GM21381 (cell line): ENCODE results near the gene TMEM132D.
"Not testable (repeated sequence)": the region's sequence is repeated elsewhere in the genome, so short reads cannot be mapped to it uniquely, and the experiment has no call there.

Experiments used
- ATAC-seq: cut with Tn5 transposase; IDR thresholded peaks from one replicate; pipeline ENCODE4 v1.9.1; 2021; ENCODE audit warnings: mild to moderate bottlenecking, moderate library complexity; ENCODE audit not compliant: unreplicated experiment

TMEM132D gene

DNA sequence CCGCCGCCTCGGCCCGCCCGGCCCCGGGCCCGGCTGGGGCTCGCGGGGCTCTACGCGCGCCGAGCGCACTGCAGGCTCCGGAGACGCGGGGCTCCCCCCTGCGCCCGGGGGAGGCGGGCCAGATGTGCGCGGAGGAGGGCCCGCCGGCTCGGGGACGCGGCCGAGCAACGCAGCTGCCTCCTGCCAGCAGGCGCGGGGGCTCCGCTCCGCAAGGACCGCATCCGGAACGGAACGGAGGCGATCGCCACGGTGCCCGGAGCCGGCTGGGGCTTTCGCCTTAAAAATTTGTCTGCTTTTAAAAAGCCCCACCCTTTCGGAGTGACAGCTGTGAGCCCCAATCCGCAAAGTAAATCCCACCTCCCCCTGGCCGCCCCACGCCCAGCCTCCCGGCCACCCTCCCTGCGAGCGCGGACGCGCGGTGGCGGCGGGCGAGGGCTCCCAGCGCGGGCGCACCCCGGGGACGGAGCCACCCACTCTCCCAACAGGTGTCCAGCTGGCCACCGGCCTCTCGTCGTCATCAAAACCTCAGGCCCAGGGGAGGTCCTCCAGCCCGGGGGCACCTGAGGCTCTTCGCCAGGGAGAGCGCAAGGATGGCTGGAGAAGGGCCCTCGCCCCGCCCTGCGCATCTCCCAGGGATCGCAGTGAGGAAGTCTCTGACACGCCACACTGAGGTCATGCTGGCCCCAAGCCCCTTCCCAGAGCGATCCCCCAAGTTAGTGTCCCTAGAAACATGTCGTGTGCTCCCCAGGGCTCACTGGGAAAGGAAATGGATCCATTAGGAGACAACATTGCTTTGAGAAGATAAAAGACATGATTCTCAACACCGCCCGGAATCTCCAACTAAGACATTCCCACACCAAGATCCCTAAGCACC lies at the start of gene TMEM132D:
TSS of gene TMEM132D (minus strand) at position 70 of the 874 bp plus-strand sequence.
- no peak for ATAC-seq

DNA sequence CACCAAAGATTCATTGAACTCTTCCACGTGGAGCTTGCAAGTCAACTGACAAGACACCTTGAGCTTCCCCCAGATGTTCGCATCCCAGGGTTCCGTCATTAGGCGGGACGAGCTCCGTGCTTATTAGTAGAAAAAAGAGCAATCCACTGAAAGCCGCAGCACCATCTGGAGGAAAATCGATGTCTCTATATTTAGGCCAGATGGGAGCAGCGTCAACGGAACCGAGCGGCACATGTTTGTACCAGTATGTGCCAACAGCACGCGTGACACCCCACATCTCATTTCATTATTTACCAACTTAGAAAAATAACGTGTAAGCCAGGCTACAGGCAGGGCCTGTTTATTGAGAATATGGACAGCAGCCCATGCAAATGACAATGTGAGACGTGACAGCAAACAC lies 45.8 kb upstream of the TMEM132D start:
- ATAC-seq: no peak

DNA sequence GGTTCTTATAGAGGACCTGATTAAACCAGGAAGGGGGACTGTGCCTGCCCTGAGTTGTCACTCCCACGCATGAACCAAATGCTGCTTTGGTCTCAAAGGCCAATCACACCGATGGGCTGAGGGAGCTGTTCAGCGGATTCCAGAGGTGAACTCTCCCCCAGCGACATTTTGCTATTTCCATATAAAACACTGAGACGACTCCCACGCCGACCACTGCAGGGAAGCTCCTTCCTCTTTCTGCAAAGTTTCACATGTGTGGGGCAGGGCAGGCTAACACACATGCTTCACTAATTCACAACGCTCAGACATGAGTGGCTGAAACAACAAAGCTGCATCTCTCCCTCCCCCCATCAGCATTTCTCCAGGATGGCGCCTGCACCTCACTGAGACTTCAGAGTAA lies 37.8 kb upstream of the TMEM132D start:
- ATAC-seq: no peak

DNA sequence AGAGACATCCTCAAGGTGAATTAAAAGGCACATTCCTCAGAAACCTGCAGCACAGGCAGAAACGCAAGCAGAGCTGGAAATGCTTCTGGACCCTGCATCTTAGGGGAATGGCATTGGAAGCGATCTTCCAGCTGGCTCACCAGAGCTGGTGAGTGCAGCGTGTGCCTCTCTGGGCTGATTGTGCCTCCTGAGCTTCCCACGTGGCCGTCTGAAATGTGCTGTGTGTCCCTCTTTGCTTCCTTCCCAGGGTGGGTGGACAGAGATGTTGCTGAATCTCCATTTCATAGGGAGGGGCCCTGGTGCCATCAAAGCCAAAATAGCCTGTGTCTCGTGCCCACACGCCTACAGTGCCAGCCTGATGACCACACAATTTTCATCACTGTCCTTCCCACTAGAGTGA lies 34.3 kb upstream of the TMEM132D start:
- ATAC-seq: no peak

DNA sequence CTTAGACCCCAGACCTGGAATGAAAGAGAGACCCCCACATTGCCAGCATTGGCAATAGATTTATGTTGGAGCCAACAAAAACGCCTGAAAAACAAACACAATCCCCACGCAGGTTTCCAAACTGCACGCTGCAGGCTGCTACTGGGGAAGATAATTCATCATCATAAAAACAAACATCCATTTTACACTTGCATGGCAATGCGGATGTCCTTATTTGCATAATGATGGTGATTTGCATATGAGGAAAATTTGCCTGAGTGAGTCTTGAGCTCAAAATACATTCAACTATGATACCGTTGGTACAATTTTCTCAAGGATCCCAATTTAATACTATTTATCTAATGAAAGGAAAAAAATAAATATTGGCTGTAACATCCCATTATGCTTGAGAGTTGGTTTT lies 33.6 kb upstream of the TMEM132D start:
- ATAC-seq: no peak

DNA sequence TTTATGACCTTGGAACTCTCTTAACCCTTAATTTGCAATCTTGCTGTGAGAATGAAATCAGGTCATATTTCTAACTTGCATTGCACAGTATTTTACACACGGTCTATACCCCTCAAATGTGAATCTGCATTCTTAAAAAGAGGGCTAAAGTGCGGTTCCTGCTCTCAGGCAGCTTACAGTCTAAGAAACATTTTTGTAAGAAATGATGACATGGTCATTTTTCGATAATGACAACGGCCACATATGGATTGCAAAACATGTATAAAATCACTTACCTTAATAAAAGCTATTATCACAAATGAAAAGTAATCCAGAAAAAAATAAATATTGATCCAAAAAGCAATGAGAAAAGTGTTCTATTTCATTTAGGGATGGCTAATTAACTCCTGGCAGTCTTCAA lies 24.8 kb upstream of the TMEM132D start:
- ATAC-seq: no peak

DNA sequence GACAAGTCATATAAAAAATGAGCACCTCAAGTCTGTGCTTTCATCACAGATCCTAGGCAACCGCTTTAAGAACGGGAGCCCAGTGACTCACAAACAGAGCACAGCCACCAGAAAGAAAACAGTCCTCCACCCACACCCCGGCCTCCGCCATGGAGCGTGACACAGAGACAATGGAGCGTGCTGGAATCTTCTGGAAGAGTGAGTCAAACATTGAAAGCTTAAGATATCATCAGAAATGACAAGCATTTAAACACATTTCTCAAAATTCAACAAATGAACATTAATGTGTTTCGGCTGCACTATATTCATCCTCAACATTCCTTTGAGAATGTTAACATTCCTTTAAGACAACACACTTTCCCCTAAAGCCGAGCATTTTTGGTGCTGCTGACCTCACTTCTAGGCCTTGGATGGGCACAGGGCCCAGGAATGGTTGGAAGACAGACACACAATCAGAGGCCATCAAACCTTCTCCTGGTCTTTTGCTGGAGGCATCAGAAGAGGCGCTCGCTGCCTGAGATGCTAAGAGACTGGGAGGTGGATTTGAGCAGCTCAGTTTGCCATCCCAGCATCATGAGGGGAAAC lies 23.6 kb upstream of the TMEM132D start:
- no peak for ATAC-seq

DNA sequence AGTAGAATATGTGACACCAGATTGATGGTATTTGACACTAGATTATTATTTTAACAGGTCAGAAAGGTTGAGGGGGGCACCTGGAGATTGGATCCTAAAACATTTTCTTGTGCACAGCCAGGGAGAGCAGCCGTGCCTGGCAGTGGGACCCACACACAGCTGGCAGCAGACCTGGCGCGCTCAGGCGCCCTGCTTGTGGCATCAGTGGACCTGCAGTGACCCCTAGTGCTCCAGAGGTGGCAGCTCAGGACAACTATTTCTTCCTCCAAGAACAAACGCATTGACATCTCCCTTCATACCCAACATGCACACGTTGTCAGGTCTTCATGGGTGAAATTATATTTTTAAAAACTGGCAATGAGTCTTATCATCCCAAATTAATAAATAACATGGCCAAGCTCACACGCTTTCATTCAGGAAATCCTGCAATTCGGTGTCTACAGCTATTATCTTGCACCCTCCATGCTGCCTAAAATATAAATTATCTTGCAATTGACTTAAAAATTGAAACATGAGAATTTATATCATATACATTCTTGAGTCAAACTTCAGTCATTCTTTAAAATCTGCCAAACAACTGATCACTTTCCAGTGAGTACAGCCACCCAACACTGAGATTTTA lies 7.7 kb upstream of the TMEM132D start:
- peak; percentile 86 for ATAC-seq

DNA sequence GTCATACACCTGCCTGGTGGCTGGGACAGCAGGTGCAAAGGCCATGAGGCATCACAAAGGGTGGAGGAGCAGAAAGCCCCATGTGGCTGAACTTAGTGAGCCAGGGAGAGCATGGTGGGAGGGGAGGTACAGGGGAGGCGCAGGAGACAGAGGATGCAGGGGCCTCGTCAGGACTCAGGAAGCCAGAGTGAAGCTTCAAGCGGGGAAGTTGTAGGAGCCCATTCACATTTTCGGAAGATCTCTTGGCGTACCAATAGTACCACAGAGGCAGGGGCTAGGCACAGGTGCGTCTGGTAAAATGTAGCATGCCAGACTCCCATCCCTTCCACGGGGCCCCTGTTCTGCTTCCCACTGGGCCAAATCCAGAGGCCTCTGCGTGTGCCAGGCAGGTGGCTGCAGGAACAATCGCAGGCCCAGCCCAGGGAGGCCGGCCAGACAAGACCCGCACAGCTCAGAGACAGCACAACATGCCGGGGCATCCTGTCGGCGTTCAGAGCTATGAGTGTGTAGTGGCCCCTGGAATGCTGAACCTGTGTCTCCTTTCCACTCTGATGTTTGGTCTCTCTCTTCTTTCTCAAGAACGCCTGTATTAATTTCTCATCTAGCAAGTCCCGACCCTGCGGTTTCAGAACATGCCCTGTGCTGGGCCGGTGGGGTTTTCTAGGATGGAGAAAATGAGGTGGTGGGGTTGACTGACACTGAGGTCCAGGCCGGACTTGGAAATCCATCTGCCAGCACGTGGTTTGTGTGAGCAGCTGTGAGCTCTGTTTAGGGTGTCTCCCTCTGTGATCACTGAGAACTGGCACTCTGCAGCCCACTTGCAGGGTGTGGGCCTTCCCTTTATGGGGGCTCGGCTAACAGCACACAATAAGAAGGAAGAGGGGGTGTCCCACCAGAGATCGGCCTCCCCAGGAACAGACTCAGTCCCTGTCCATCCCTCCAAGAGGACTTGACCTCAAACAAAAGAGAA lies 5.5 kb upstream of the TMEM132D start:
- no peak for ATAC-seq

DNA sequence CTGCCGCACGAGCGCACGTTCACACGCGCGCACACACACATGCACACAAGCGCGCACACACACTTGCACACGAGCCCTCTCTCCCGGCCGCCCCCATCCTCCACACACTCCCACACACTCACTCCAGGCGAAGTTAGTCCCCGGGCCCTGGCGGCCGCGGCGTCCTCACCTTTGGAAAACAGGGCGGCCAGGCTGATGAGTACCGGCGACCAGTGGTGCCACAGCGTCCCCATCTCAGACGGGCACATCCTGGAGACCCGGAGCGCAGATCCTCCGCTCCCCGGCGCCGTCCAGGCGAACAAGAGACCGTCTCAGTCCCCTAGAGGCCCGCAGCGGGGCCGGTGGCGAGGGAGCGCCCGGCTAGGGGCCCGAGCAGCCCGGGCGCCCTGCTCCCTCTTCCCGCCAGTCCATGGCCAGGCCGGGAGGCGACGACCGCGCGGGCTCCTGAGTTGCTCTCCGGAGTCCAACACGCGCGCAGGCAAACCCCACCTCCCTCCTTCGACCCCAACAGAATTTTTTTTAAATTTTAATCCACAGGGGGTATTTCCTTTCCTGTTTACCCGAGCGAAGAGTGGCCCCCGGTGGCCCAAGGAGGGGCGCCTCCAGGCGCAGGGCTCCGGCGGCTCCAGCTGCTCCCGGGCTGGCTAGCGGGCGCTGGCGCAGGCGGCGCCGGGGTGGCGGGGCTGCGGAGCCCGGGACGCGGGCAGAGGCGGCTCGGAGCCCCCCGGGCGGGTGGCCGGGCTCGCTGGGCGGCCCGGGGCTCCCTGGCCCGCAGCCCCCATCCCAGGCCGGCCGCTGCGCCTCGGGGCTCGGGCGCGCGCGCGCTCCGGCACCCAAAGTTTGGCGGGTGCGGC lies 506 bp downstream of the TMEM132D start:
- no peak for ATAC-seq

DNA sequence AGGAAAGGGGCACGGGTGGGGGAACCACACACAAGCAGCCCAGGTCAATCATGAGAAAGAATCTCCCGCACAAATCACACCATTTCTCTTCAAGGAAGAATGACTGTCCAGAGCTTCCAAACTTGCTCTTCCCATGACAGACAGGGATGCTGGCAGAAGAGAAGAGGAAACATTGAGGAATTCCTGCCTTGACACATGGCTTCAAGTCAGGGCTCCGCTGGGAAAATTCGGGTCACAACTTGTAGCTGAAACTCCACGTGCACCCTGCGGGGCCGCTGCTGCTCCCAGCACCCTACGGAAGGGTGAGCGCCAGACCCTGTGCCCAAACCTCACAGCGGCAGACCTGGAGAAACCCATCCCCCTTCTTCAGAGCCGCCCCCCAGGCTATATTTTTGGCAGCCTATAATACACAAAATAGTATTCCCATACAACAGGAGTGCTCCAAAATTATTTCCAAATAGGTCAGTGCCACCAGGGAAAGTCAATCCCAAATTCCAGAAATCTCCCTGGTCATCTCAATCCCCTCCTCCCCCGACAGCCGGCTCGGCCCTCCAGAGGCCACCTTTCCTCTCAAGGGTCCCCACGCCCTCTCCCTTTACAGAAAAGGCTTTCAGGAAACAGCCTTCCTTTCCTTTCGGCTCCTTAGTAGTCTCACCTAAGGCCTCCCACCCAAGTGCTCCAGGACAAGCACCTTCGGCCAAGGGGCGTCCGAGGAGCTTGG lies 1.3 kb downstream of the TMEM132D start:
- ATAC-seq: no peak

DNA sequence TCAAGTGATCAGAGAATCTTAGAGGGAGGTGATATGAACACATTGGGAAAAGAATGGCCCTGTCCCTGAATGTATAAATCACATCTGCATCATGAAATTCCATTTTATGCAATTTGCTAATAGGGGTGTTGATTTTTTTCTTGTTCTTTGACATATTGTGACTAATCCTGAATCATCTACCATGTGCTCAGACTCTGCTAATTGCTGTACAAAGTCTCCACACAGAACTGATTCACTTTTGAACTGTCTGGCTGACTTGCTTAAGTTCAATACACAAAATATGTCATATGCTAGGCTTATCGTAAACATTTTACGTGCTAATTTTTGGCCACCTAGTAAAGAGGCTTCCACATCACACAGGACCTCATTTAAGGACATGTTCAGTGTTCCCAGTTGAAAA lies 2.6 kb downstream of the TMEM132D start:
- ATAC-seq: no peak

DNA sequence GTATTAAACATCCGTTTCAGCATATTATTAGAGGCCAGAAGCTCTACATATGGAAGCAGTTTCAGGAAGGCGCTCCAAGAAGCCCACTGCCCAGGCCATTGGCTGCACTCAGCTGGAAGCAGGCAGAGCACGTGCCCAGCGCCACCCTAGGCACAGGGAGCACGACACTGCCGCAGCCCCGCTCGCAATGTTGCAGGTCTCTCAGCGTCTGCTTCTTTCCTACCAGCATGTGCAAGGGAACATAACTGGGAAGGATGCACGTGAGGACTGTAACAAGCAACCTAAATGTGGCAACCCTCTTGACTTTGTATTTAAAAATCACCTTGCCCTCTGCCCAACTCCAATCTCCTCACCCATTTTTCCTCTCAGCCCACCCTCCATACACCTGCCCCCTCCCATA lies 3.5 kb downstream of the TMEM132D start:
- no peak for ATAC-seq

DNA sequence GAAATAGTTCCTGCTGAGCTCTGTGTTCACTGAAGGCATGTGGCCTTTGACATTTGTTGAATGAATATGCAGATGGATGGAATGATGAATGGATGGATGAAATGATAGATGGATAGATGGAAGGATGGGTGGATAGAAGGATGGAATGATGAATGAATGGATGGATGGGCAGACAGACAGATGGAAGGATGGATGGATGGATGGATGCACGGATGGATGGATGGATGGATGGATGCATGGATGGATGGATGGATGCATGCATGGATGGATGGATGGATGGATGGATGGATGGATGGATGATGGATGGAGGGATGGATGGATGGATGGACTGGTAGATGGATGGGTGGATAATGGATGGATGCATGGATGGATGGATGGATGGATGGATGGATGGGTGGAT lies 4.8 kb downstream of the TMEM132D start:
- ATAC-seq: not testable (repeated sequence)

DNA sequence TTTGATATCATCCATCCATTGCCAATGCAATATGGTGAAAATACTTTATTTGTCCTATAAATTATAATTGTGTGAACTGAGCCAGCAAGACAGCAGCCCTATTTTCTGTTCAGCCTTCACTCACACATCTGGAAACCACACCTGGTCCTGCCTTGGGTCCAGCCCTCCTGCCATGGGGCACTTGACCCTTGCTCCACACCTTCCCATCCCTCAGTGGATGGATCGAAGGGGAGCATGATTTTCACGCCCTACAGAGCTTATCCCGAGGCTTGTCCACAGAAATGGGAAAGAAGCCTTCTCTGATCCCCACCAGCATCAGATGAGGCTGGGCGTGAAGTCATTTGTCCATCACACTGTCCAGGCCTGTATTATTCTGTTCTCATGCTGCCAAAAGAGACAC lies 10.1 kb downstream of the TMEM132D start:
- ATAC-seq: no peak

DNA sequence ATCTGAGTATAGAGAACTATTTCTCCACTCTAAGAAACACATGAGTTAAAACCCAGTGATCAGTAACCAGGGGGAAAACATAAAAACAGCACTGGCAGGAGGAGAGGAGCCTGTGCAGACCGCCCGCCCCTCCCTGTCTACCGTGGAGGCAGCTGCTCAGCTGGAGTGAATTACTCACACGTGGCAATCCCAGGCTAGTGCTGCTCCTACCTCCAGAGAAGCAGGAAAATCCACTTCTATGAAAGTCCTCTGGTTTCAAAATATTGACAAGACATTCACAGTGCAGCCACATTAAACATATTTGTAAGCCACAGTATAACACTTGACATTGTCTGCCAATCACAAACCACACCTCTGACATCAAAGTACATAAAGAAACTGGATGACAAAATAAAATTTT lies 16.7 kb downstream of the TMEM132D start:
- ATAC-seq: no peak

DNA sequence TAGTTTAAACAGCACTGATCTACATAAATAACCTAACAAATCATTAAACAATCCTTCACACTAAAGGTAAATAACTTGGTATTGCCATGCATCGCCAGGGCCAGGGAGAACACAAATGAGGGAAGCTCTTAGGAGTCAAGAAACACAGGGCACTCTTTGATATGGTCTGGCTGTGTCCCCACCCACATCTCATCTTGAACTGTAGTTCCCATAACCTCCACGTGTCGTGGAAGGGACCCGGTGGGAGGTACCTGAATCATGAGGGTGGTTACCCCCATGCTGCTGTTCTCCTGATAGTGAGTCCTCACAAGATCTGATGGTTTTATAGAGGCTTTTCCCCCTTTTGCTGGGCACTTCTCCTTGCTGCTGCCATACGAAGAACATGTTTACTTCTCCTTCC lies 17.3 kb downstream of the TMEM132D start:
- ATAC-seq: no peak

DNA sequence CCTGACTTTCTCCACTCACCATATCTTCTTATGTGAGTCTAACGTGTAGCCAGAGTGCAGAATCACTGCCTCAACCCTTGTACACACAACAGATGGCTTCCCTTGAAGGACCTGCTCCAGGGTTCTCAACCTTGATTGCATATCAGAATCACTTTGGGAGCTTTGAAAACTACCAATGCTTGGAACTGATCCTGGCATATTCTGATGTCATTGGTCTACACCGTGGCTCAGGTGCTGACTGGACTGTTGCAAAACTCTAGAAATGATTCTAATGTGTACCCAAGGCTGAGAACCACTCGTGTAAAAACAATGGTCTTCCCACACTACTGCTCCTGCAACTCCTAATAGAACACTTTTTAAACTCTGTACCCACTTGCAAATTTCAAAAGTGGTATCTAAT lies 18.5 kb downstream of the TMEM132D start:
- ATAC-seq: no peak

DNA sequence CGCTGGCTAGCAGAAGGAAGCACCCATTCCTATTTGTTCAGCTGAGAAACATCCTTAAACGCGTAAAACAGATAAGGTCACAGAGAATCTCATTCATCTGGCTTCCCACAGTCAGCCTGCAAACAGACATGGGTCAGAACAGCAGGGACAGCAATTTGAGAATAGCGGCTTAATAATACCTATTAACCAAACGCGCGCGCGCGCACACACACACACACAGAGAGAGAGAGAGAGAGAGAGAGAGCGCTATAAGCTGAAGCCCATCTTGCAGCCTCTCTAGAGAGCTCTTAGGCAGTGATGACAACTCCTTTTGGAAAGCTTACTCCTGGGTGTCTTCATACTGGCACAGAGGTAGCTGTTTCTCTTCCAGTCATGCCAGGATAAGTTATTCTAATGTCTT lies 26.4 kb downstream of the TMEM132D start:
- ATAC-seq: no peak
